ENCODE results near the gene DCST2. TPM values are rescaled to one million over a fixed set of nuclear protein-coding genes. Genes with fewer than 3 reads are reported as not detected.
"Not testable (repeated sequence)": the region's sequence is repeated elsewhere in the genome, so short reads cannot be mapped to it uniquely, and the experiment has no call there.

DCST2 gene
- total RNA-seq, 1 experiment from 2014 or later, result 0.31 TPM

DNA sequence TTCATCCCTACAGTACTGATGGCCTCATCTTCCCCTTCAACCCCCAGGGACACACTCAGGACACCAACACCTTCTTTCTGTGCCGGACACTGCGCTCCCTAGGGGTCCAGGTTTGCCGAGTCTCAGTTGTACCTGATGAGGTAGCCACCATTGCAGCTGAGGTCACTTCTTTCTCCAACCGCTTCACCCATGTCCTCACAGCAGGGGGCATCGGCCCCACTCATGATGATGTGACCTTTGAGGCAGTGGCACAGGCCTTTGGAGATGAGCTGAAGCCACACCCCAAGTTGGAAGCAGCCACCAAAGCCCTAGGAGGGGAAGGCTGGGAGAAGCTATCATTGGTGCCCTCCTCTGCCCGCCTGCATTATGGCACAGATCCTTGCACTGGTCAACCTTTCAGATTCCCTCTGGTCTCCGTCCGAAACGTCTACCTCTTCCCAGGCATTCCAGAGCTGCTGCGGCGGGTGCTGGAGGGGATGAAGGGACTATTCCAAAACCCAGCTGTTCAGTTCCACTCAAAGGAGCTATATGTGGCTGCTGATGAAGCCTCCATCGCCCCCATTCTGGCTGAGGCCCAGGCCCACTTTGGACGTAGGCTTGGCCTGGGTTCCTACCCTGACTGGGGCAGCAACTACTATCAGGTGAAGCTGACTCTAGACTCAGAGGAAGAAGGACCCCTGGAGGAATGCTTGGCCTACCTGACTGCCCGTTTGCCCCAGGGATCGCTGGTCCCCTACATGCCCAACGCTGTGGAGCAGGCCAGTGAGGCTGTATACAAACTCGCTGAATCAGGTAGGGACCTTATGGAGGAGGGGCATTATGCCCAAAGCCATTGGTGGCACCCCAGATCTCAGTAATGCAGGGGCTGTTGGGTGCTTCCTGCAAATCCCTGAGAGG, 45.3 kb downstream of the DCST2 start:
- no peaks in the 10 kb centered on the region for H3K27me3 ChIP-seq (ENCODE audit: control insufficient read depth, insufficient read depth, low read length)
- no peak for DNase-seq
- H3K36me3 ChIP-seq (replicated peaks; ENCODE audit: control insufficient read depth, insufficient read depth, low read length), result peaks cover 33% of the 10 kb centered on the region
- H3K4me3 ChIP-seq (ENCODE audit: insufficient read depth, low read depth, low read length), result no peak overlapping the region

GRCh38 chr1:154987326-154987725, 46.3 kb downstream of the DCST2 start:
- H3K36me3 ChIP-seq (replicated peaks; ENCODE audit: control insufficient read depth, insufficient read depth, low read length), result peaks cover 33% of the 10 kb centered on the region
- no peaks in the 10 kb centered on the region for H3K27me3 ChIP-seq (ENCODE audit: control insufficient read depth, insufficient read depth, low read length)
- DNase-seq, result no peak
- H3K4me3 ChIP-seq (ENCODE audit: insufficient read depth, low read depth, low read length), result no peak overlapping the region

- peaks cover 33% of the 10 kb centered on the region for H3K36me3 ChIP-seq (replicated peaks; ENCODE audit: control insufficient read depth, insufficient read depth, low read length)
Measured at GRCh38 chr1:154986736-154987135, 46.8 kb downstream of the DCST2 start.

GRCh38 chr1:154983776-154984466, 49.7 kb downstream of the DCST2 start:
- peak; percentile 46 for DNase-seq
- Histone ChIP-seq H3K36me3 (replicated peaks; ENCODE audit: control insufficient read depth, insufficient read depth, low read length) (peaks cover 27% of the 10 kb centered on the region), H3K27me3 (ENCODE audit: control insufficient read depth, insufficient read depth, low read length) (no peaks in the 10 kb centered on the region)

More at GRCh38 chr1:154986736-154987135, 46.8 kb downstream of the DCST2 start:
- DNase-seq; H3K27me3 ChIP-seq (ENCODE audit: control insufficient read depth, insufficient read depth, low read length); H3K4me3 ChIP-seq (ENCODE audit: insufficient read depth, low read depth, low read length): not testable (repeated sequence)

DNA sequence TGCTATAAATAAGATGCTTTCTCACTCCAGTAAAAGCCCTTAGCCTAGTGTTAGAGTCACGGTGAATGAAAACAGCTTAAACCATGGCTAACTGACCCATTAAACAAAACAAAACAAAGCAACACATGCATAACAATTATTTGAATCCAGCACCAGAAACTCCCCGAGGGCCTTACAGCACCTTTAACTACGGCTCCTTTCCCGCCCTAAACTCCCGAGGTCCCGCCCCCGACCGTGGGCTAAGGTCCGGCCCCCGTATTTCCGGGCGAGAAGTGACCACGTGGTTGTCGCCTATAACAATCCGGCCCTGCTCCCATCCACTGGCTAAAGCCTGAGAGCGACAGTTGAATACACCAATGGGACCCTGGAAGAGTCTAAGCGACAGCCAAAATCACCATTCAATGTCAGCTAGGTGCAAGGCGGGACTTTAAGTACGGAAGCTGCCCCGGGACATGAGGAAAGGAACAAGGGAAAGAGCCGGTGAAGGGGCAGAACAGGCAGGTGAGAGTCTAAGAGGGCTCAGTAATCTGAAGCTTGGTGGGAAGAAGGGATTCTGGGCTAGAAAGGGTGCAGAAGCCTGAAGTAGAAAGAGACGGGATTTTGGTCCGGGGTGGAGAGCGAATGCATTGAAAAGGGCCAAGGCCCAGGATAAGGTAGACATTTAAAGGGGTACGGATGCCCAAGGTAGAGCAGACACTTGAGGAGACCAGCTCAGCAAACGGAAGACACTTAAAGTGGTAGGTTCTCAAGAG, 50.5 kb downstream of the DCST2 start, which contains the start of gene FLAD1:
Gene FLAD1, plus strand, starts transcription at position 448 of the 752 bp plus-strand sequence. CDS start 351 bp downstream, outside the sequence.
- H3K4me3 ChIP-seq (ENCODE audit: insufficient read depth, low read depth, low read length), result peak within 1 kb of the TSS; percentile 97

More at GRCh38 chr1:154983776-154984466, 49.7 kb downstream of the DCST2 start:
- peak overlapping the region; percentile 97 for H3K4me3 ChIP-seq (ENCODE audit: insufficient read depth, low read depth, low read length)

GRCh38 chr1:154982341-154982740, 51.2 kb downstream of the DCST2 start:
- no peaks in the 10 kb centered on the region for H3K27me3 ChIP-seq (ENCODE audit: control insufficient read depth, insufficient read depth, low read length)
- H3K36me3 ChIP-seq (replicated peaks; ENCODE audit: control insufficient read depth, insufficient read depth, low read length), result peaks cover 19% of the 10 kb centered on the region
- peak overlapping the region; percentile 38 for H3K4me3 ChIP-seq (ENCODE audit: insufficient read depth, low read depth, low read length)
- DNase-seq, result no peak

More for the DNA sequence above, 50.5 kb downstream of the DCST2 start, which contains the start of gene FLAD1:
- peak; percentile 98 for DNase-seq
- H3K27me3 ChIP-seq (ENCODE audit: control insufficient read depth, insufficient read depth, low read length), result no peaks in the 10 kb centered on the region
- peaks cover 22% of the 10 kb centered on the region for H3K36me3 ChIP-seq (replicated peaks; ENCODE audit: control insufficient read depth, insufficient read depth, low read length)

GRCh38 chr1:154978360-154978759, 55.2 kb downstream of the DCST2 start:
- H3K27me3 ChIP-seq (ENCODE audit: control insufficient read depth, insufficient read depth, low read length), result no peaks in the 10 kb centered on the region
- peaks cover 13% of the 10 kb centered on the region for H3K36me3 ChIP-seq (replicated peaks; ENCODE audit: control insufficient read depth, insufficient read depth, low read length)
- H3K4me3 ChIP-seq (ENCODE audit: insufficient read depth, low read depth, low read length), result no peak overlapping the region
- DNase-seq, result no peak

DNA sequence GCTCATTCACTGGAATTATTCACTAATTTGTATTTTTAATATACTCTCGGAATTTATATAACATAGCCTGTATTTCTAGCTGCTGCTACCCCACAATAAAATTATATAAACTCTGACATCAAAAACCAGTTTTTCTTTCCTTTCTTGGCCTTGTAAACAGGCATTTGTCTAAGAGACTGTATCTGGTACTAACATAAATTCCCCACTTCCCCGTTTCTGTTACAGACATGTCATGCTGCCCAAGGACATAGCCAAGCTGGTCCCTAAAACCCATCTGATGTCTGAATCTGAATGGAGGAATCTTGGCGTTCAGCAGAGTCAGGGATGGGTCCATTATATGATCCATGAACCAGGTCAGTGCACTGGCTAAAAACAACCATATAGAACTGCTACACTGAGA, 55.8 kb downstream of the DCST2 start:
- H3K36me3 ChIP-seq (replicated peaks; ENCODE audit: control insufficient read depth, insufficient read depth, low read length), result peaks cover 13% of the 10 kb centered on the region
- H3K27me3 ChIP-seq (ENCODE audit: control insufficient read depth, insufficient read depth, low read length); DNase-seq; H3K4me3 ChIP-seq (ENCODE audit: insufficient read depth, low read depth, low read length): not testable (repeated sequence)

DNA sequence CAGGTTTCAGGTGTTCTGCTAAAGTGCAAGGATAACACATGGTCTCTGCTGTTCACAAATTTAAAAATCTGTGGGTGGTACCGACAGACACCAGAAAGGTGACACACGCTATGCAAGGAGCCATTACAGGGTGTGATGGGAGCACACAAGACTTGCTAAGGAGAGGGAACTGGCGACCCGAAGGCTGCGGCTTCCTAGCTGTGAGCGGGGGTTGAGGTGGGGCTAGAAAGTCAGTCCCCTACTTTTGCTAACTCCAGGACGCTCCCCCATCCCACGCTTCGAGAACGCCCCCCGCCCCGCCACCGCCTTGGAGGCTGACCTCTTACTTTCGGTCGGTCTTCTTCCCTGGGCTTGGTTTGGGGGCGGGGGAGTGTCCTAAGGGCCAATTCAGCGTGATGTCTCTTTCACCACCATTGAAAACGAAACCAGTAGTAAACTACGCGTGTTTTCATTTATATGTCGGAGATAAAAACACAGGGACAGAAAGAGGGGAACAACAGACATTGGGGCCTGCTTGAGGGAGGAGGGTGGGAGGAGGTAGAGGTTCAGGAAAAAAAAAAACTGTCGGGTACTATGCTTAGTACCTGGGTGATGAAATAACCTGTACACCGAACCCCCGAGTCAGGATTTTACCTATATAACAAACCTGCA, 58.0 kb downstream of the DCST2 start:
- H3K36me3 ChIP-seq (replicated peaks; ENCODE audit: control insufficient read depth, insufficient read depth, low read length), result peaks cover 13% of the 10 kb centered on the region
- no peaks in the 10 kb centered on the region for H3K27me3 ChIP-seq (ENCODE audit: control insufficient read depth, insufficient read depth, low read length)
- H3K4me3 ChIP-seq (ENCODE audit: insufficient read depth, low read depth, low read length), result peak overlapping the region; percentile 96
- peak; percentile 58 for DNase-seq

DNA sequence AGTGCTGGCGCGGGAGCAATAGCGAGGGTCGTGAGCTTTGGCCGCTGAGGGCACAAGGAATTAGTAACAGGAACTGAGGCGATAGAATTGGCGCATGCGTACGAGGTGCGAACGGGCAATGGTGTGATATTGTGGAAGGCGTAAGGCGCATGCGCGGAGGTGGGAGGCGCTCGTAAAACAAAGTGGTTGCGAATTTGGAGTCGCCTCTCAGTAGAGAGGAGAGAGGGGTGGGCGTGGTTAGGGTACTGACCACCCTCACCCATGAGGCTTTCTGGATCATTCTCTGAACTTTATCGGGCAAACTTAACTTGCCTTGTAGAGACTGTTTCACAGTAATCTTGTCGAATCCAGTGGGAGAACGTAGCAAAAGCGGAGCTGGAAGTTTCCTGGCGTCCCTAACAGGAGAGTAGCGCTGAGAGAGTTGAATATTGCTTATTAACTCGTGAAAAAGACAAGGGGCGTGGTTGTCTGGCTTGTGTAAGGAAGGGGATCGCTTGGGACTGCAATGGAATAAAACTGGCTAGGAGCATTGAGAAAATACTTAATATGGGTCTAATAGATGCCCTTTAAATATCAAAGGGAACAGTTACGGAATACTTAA, 58.7 kb downstream of the DCST2 start:
- H3K27me3 ChIP-seq (ENCODE audit: control insufficient read depth, insufficient read depth, low read length), result no peaks in the 10 kb centered on the region
- DNase-seq, result peak; percentile 94
- peak overlapping the region; percentile 96 for H3K4me3 ChIP-seq (ENCODE audit: insufficient read depth, low read depth, low read length)
- peaks cover 13% of the 10 kb centered on the region for H3K36me3 ChIP-seq (replicated peaks; ENCODE audit: control insufficient read depth, insufficient read depth, low read length)

DNA sequence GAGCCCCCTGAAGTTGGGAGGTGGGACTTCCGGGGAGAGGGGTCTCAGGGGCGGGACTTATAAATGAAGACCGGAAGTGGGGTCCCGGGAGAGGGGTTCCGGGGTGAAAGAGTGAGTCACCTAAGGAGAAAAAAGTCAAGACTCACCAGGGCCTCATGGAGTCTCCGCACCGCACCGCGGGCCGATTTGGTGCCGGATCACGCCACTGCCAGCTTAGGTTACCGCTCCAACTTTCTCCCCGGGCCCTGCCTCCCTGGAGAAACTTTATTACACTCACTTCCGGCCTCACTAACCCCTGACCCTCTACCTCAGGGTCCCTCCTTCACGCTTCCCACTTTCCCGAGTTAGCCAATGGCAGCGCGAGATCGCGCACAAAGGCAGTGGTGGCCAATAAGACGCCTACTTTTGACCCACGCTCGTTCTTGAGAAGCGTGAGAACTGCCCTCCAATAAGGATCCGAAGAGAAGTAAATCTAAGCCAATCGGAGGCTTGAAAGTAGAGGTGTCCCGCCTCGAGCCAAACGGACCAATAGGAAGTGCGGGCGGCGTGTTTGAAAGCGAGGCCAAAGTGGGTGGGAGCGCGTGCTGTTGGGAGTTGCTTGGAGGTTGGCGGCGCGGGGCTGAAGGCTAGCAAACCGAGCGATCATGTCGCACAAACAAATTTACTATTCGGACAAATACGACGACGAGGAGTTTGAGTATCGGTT, 59.3 kb downstream of the DCST2 start, which contains the start of gene CKS1B:
Gene CKS1B, plus strand, starts transcription at position 580 of the 706 bp plus-strand sequence. Its CDS starts 65 bp downstream, at position 645.
- Histone ChIP-seq H3K4me3 (ENCODE audit: insufficient read depth, low read depth, low read length) (peak within 1 kb of the TSS; percentile 96), H3K27me3 (ENCODE audit: control insufficient read depth, insufficient read depth, low read length) (no peaks in the 10 kb centered on the region), H3K36me3 (replicated peaks; ENCODE audit: control insufficient read depth, insufficient read depth, low read length) (peaks cover 9% of the 10 kb centered on the region)
- peak; percentile 93 for DNase-seq

GRCh38 chr1:154973344-154974101, 60.1 kb downstream of the DCST2 start:
- Histone ChIP-seq H3K4me3 (ENCODE audit: insufficient read depth, low read depth, low read length) (peak overlapping the region; percentile 96), H3K27me3 (ENCODE audit: control insufficient read depth, insufficient read depth, low read length) (no peaks in the 10 kb centered on the region), H3K36me3 (replicated peaks; ENCODE audit: control insufficient read depth, insufficient read depth, low read length) (peaks cover 7% of the 10 kb centered on the region)
- peak; percentile 76 for DNase-seq
